Retinal pigment epithelial cell (primary cell): ENCODE measurements around the gene UBAP2.

Experiments used
- DNase-seq: peaks from one replicate; pipeline ENCODE4 v3.0.0-alpha.2; 2010; ENCODE audit warnings: low read depth
- H3K4me3 ChIP-seq: 2 replicates; pipeline ENCODE4 v1.5.1; 2011; ENCODE audit warnings: mild to moderate bottlenecking, low read length, control low read depth, moderate library complexity
- TF ChIP-seq, protein P1 (sequence below): conservative IDR thresholded peaks from 2 replicates; pipeline ENCODE4 v1.5.1; 2011; ENCODE audit warnings: low read depth, low read length, control low read depth, inconsistent platforms

The UBAP2 gene

DNA sequence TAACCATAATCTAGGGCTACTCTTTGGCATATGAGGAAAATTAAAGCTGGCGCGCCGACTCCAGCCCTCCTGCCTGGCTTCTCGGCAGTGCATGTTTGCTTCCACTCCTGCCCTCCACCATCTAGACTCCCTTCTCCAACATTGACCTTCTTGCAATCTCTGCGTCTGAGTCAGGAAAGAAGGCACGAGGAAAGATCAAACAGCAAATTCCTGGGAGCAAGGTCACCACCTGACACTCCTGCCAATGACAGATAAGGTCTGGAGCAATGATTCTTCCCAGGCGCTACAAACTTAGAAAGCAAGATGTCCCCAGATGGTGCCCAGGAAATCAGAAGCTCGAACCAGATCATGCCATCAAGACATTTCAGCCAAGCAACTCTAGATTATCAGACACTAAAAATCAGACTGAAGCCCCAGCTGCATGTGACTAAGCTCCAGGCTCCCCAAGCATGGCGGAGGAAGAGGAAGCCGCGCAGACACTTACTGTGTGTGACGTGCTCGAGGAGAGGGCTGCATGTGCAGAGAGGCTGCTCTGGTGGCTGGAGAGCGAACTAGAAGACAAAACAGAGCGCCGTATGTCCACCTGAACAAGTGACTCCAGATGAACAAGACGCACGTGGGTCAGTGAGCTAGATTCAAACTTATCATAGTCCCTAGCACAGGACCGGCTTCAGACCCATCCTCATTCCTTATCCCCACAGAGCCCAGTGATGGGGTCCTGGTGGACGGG is 116.4 kb downstream of the UBAP2 start:
- TF ChIP-seq, protein P1, sequence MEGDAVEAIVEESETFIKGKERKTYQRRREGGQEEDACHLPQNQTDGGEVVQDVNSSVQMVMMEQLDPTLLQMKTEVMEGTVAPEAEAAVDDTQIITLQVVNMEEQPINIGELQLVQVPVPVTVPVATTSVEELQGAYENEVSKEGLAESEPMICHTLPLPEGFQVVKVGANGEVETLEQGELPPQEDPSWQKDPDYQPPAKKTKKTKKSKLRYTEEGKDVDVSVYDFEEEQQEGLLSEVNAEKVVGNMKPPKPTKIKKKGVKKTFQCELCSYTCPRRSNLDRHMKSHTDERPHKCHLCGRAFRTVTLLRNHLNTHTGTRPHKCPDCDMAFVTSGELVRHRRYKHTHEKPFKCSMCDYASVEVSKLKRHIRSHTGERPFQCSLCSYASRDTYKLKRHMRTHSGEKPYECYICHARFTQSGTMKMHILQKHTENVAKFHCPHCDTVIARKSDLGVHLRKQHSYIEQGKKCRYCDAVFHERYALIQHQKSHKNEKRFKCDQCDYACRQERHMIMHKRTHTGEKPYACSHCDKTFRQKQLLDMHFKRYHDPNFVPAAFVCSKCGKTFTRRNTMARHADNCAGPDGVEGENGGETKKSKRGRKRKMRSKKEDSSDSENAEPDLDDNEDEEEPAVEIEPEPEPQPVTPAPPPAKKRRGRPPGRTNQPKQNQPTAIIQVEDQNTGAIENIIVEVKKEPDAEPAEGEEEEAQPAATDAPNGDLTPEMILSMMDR = no peak
- DNase-seq = no peak

DNA sequence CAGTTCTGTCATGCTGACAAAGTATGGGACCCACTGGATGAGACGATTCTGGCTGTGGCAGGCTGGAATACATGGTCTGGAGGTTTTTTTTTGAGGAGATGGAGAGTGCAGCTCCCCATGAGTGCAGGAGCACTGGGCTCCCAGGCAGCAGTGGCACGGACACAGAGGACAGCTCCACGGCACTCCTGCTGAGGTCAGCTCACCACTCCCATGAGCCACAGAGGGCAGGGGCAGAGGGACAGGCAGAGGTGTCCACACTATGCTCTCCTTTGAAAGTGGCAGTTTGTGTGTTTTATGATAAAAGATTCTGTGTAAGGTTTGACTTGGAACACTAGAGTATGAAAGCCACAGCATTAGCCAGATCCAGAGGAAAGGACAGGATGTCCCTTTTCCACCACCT is 117.4 kb downstream of the UBAP2 start:
- TF ChIP-seq, protein P1 = no peak
- no peak for DNase-seq
- no peak overlapping the region for H3K4me3 ChIP-seq

More for the DNA sequence above, 116.4 kb downstream of the UBAP2 start:
- no peak overlapping the region for H3K4me3 ChIP-seq

DNA sequence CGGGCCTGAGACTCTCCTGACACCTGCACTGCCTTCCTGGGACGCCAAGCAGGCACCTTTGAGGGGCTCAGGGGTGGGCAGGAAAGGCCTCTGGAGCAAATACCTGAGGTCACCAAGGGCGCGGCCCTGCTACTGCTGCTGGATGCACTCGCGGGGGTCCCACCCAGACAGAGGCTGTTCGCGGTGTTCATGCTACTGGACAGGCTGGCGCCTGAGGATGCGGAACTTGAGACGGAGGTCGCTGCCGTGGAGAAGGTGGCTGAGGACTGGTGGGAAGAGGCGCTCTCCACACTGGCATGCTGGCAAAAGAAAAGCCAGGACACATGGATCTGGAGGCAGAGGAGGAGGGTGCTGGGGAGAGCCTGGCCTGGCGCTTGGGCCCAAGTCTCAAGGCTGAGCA is 121.0 kb downstream of the UBAP2 start:
- DNase-seq = no peak
- no peak overlapping the region for H3K4me3 ChIP-seq
- TF ChIP-seq, protein P1 = no peak

DNA sequence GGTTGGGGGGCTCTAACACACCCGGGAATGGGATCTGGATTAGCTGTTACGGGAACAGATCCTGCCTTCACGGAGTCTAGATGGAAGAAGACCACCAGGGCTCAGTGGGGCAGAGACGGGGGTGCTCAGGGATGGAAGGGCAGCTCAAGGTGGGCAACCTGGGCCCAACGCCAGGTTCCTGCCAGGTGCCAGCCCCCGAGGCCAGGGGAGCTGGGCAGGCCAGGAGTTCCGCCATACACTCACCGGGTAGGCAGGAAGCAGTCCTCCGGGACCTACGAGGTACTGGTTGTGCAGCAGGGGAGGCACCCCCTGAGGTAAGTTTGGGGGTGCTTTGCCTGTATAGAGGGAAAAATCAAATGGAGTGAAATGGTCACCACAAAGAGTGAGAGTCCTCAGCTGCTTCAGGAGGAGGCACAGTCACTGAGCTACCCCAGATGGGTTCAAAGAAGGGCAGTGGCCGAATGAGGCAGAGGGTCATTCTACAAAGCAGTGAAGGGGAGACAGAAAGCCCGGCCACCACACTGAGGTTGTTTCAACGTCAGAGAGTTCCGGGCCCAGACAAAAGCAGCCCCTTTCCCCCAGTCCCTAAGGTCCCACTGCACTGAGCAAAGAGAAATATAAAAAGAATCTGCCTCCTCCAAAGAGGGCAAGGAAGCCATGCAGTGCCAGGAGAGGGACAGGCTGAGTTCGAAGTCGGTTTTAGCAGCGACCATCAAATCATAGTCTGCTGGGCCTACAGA is 121.8 kb downstream of the UBAP2 start:
- no peak for DNase-seq
- TF ChIP-seq, protein P1 = no peak
- H3K4me3 ChIP-seq = no peak overlapping the region

DNA sequence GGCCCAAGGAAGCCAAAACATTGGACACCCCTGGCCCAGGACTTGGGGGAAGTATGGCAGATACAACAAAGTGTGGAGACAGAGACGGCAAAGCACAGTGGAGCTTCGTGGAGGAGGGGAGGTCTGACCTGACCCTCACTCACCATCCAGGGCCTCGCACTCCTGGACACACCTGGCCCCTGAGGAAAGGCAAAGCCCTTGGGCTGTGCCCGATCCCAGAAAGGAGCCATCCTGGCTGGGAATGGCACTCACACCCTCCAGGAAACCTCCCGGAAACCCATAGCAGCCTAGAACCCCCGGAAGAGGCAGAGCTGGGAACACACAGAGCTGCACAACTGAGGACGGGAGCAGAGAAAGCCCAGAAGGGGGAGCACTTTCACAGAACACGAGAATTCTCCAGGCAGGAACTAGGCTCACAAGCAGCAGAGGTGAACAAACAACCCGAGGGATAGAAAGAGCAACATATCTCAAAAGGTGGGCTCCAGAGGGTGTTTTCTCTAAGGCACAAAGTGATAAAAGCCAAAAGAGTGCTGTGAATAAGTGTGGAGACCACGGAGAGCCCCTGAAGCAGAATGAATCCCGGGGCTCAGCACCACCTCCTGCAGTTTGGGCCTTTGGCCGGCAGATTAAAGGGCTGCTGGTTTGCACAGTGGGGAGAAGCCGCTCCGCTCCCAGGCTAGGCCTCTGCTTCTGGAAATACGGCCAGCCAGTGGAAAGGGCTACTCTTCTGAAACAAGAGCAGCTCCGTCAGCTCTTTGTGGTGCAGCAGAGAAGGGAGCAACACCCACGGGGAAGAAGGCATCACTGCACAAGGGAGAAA is 123.5 kb downstream of the UBAP2 start:
- no peak overlapping the region for H3K4me3 ChIP-seq
- TF ChIP-seq, protein P1 = peak; percentile 77
- DNase-seq = no peak

DNA sequence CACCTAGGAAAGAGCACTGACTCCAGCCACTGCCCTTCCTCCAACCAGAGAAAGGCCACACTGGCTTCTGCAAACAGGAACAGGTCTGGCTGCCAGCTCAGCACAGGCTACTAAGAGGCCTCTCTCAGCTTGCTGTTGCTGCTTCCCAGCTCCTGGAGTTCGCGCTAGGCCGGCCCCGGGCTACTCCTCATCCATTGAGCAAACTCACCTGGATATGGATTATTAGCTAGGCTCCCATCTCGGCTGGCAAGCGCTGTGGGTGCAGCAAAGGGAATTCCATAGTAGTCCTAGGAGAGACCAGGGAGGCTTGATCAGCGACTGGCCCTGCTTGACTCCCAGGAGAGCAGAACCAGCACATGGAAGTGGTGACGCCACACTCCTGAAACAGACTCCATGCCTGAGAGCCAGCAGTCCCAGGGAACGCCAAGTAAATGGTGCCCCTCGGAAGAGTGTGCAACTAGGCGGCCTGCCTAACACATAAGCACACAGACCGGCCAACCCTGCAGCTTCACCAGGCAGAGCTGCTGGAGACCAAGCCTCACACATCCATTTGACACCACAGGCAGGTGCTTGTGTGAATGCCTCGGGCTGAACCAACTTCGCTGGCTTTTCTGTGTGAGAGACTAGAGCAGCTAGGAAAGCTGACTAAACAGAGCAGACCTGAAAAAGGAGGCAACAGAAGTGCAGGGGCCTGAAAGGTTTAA is 124.5 kb downstream of the UBAP2 start:
- TF ChIP-seq, protein P1 = no peak
- H3K4me3 ChIP-seq = no peak overlapping the region
- no peak for DNase-seq
